GM23338 (cell line): ENCODE results near the gene TCP10L. TPM values are rescaled to one million over a fixed set of nuclear protein-coding genes. Genes with fewer than 3 reads are reported as not detected.

Experiments
- ATAC-seq: fragments of 200-7000 bp; cut with Tn5 transposase; 3 replicates; pipeline ENCODE4 v1.9.1; 2020
- DNase-seq: peaks from one replicate; pipeline ENCODE4 v3.0.0-alpha.2; 2015; ENCODE audit warnings: low spot score
- H2AFZ ChIP-seq: fragments of 200-600 bp; sonication (generic); 2 replicates; pipeline ENCODE4 v1.8.0; 2016; ENCODE audit warnings: antibody characterized with exemption, mild to moderate bottlenecking, moderate library complexity
- H3F3A ChIP-seq: fragments of 200-600 bp; sonication (generic); replicated peaks from 2 replicates; pipeline ENCODE4 v1.8.0; 2017; ENCODE audit warnings: antibody characterized with exemption, mixed run types, low read depth
- H3K27ac ChIP-seq: fragments of 200-600 bp; sonication (generic); 2 replicates; pipeline ENCODE4 v1.6.1; 2016; ENCODE audit warnings: low read depth
- H3K27me3 ChIP-seq: fragments of 200-600 bp; sonication (generic); 2 replicates; pipeline ENCODE4 v1.8.0; 2016; ENCODE audit warnings: mild to moderate bottlenecking, mixed run types, moderate library complexity; ENCODE audit not compliant: insufficient read depth
- H3K36me3 ChIP-seq: fragments of 200-600 bp; sonication (generic); 2 replicates; pipeline ENCODE4 v1.8.0; 2016; ENCODE audit warnings: mild to moderate bottlenecking; ENCODE audit not compliant: insufficient read depth
- H3K4me1 ChIP-seq: fragments of 200-600 bp; sonication (generic); 2 replicates; pipeline ENCODE4 v1.8.0; 2016; ENCODE audit warnings: mild to moderate bottlenecking, moderate library complexity; ENCODE audit not compliant: insufficient read depth
- H3K4me2 ChIP-seq: fragments of 200-600 bp; sonication (generic); 2 replicates; pipeline ENCODE4 v1.7.1; 2017; ENCODE audit warnings: mixed run types
- H3K4me3 ChIP-seq: fragments of 200-600 bp; sonication (generic); 2 replicates; pipeline ENCODE4 v1.6.1; 2016; ENCODE audit warnings: mixed run types
- H3K79me2 ChIP-seq: fragments of 200-600 bp; sonication (generic); replicated peaks from 2 replicates; pipeline ENCODE4 v1.8.0; 2017; ENCODE audit warnings: mild to moderate bottlenecking; ENCODE audit not compliant: insufficient read depth
- H3K9me2 ChIP-seq: fragments of 200-600 bp; sonication (generic); 2 replicates; pipeline ENCODE4 v1.8.0; 2017; ENCODE audit not compliant: insufficient read depth
- H4K20me1 ChIP-seq: fragments of 200-600 bp; sonication (generic); replicated peaks from 2 replicates; pipeline ENCODE4 v1.8.0; 2017; ENCODE audit warnings: mild to moderate bottlenecking; ENCODE audit not compliant: insufficient read depth
- H3K27ac Mint-ChIP-seq: 2 replicates; pipeline ENCODE4 v1.8.0; 2020; ENCODE audit warnings: inconsistent platforms, mild to moderate bottlenecking, moderate library complexity, mixed read lengths
- H3K27me3 Mint-ChIP-seq: 3 replicates; pipeline ENCODE4 v1.8.0; 2022; ENCODE audit warnings: low read depth, mild to moderate bottlenecking, moderate library complexity, mixed read lengths, inconsistent platforms; ENCODE audit not compliant: insufficient read depth, poor library complexity
- H3K36me3 Mint-ChIP-seq: 3 replicates; pipeline ENCODE4 v1.8.0; 2021; ENCODE audit warnings: low read depth, mild to moderate bottlenecking, inconsistent platforms, moderate library complexity, mixed read lengths
- H3K4me1 Mint-ChIP-seq: 3 replicates; pipeline ENCODE4 v1.8.0; 2020; ENCODE audit warnings: mild to moderate bottlenecking, inconsistent platforms, mixed read lengths
- H3K4me3 Mint-ChIP-seq: 3 replicates; pipeline ENCODE4 v1.8.0; 2021; ENCODE audit warnings: moderate library complexity, mild to moderate bottlenecking, inconsistent platforms, mixed read lengths
- H3K9me3 Mint-ChIP-seq: 3 replicates; pipeline ENCODE4 v1.8.0; 2020; ENCODE audit warnings: moderate library complexity, mild to moderate bottlenecking, inconsistent platforms, mixed read lengths
- ETS1 ChIP-seq: IDR thresholded peaks from 2 replicates; pipeline ENCODE4 v1.6.1; 2016; ENCODE audit warnings: antibody characterized with exemption
- EZH2phosphoT487 ChIP-seq: fragments of 200-600 bp; sonication (generic); IDR thresholded peaks from one replicate; pipeline ENCODE4 v1.8.1; 2018; ENCODE audit warnings: antibody characterized with exemption; ENCODE audit not compliant: unreplicated experiment
- NANOG ChIP-seq: IDR thresholded peaks from 2 replicates; pipeline ENCODE4 v1.6.1; 2016; ENCODE audit warnings: antibody characterized with exemption, borderline replicate concordance
- REST ChIP-seq: IDR thresholded peaks from one replicate; pipeline ENCODE4 v1.6.1; 2018; ENCODE audit warnings: antibody characterized with exemption; ENCODE audit not compliant: unreplicated experiment
- ZNF462 ChIP-seq: fragments of 250-450 bp; sonication (Bioruptor Pico); IDR thresholded peaks from 2 replicates; pipeline ENCODE4 v1.5.0; 2020; ENCODE audit warnings: mild to moderate bottlenecking, moderate library complexity
- polyA plus RNA-seq: library from polyadenylated mRNA; unstranded; fragments of >200 nt; fragmentation: Nextera tagmentation; extraction: Ambion mirVana; gene quantifications from 2 replicates; pipeline ENCODE4 v1.2.1, GENCODE V29; 2016
- total RNA-seq: library from RNA; depleted of rRNA; stranded (reverse); fragments of >200 nt; shearing (Covaris generic); gene quantifications from 2 replicates; pipeline ENCODE4 v1.2.3, GENCODE V29; 2014

The TCP10L gene
- total and polyA plus RNA-seq, 2 experiments from 2014 or later: 0.10 to 0.65 TPM

GRCh38 chr21:32602099-32602498, 16.8 kb upstream of the TCP10L start:
- Histone ChIP-seq H3K4me2 (no peak overlapping the region), H3K4me1 (peaks cover 46% of the 10 kb centered on the region)
- ATAC-seq: no peak

GRCh38 chr21:32599526-32599925, 14.2 kb upstream of the TCP10L start:
- Mint-ChIP-seq H3K27ac (peak overlapping the region; percentile 48; the same call in 1 of the 2 replicates), H3K9me3 (no peaks in the 10 kb centered on the region), H3K4me1 (peaks cover 44% of the 10 kb centered on the region), H3K27me3 (peaks cover 12% of the 10 kb centered on the region), H3K36me3 (peaks cover 62% of the 10 kb centered on the region), H3K4me3 (no peak overlapping the region)
- no peak overlapping the region for H3K27ac ChIP-seq
- DNase-seq (no peak), ATAC-seq (no peak)
- H3K4me1 ChIP-seq: peaks cover 26% of the 10 kb centered on the region
- no peak overlapping the region for H2AFZ ChIP-seq
- no peak overlapping the region for H3K4me2 ChIP-seq
- H3F3A ChIP-seq: 0 out of 2 replicates have a peak, but pooled peaks cover 18% of the 10 kb centered on the region
- no peaks in the 10 kb centered on the region for H3K9me2 ChIP-seq
- H3K36me3 ChIP-seq: peaks cover 27% of the 10 kb centered on the region
- no peaks in the 10 kb centered on the region; the same call in 1 of the 2 replicates for H3K79me2 ChIP-seq
- H3K4me3 ChIP-seq: no peak overlapping the region
- peaks cover 13% of the 10 kb centered on the region for H4K20me1 ChIP-seq
- H3K27me3 ChIP-seq: no peaks in the 10 kb centered on the region
- TF ChIP-seq NANOG (no peak), ZNF462 (CRISPR knock-in tag) (no peak), ETS1 (no peak), EZH2phosphoT487 (no peak)

More at GRCh38 chr21:32602099-32602498, 16.8 kb upstream of the TCP10L start:
- H3K9me2 ChIP-seq: no peaks in the 10 kb centered on the region
- Mint-ChIP-seq H3K9me3 (no peaks in the 10 kb centered on the region), H3K4me3 (no peak overlapping the region; the same call in 2 of the 3 replicates), H3K4me1 (peaks cover 68% of the 10 kb centered on the region), H3K36me3 (peaks cover 87% of the 10 kb centered on the region), H3K27me3 (peaks cover 13% of the 10 kb centered on the region), H3K27ac (peak overlapping the region; percentile 76)
- H3K36me3 ChIP-seq: peaks cover 32% of the 10 kb centered on the region
- H3K27me3 ChIP-seq: no peaks in the 10 kb centered on the region
- no peak for DNase-seq
- no peak for TF ChIP-seq REST
- no peak overlapping the region for H3K4me3 ChIP-seq
- peaks cover 13% of the 10 kb centered on the region for H4K20me1 ChIP-seq
- H2AFZ ChIP-seq: no peak overlapping the region
- no peaks in the 10 kb centered on the region; the same call in 1 of the 2 replicates for H3K79me2 ChIP-seq
- 0 out of 2 replicates have a peak overlapping the region, but pooled peaks have one; percentile 41 for H3K27ac ChIP-seq
- peaks cover 36% of the 10 kb centered on the region for H3F3A ChIP-seq
